Stimulated activated CD4-positive, alpha-beta T cell treated with anti-CD3 and anti-CD28 coated beads, Interleukin-2, amount 100 ng/mL, for 4 hours (primary cell): Measurements from ENCODE around the gene NME7.
"Not testable (repeated sequence)": the region's sequence is repeated elsewhere in the genome, so short reads cannot be mapped to it uniquely, and the experiment has no call there.

ENCODE experiments used
- DNase-seq: peaks from one replicate; pipeline ENCODE4 v3.0.0-alpha.2; 2020; ENCODE audit warnings: low read depth

Gene NME7, protein sequence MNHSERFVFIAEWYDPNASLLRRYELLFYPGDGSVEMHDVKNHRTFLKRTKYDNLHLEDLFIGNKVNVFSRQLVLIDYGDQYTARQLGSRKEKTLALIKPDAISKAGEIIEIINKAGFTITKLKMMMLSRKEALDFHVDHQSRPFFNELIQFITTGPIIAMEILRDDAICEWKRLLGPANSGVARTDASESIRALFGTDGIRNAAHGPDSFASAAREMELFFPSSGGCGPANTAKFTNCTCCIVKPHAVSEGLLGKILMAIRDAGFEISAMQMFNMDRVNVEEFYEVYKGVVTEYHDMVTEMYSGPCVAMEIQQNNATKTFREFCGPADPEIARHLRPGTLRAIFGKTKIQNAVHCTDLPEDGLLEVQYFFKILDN

DNA sequence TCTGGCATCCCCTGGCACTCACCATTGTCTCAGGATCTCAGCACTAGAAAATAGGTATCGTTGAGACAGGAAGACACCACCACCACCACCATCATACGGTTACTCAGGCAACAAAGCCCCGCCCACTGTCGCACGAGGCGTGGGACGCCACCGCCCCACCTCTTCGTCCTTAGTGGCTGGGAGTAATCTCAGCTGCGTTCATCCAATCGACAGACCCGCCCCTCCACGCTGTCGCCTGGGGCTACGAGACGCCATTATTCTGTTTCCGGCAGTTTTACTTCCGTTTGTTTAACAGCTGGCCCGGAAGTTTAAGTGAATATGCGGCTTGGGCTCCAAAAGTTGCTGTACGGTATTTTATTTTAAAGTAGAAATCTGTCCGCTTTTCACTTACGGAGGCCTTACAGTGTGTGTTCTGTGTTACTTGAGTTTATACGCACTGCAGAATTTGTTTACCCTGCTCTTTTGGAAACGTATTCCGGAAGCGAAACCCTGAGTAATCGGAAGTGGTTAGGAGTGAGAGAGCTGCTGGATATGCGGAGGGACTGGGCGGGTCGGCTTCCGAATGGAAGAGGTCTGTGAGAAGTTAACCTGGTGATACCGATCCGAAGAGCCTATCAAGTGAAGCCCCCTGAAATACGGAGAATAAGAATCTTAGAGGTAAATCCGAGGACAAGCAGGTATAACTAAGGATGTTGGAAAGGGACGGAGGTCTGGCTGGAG lies at the start of gene NME7, which contains the start of gene BLZF1:
Gene NME7, minus strand, starts transcription at position 112 of the 720 bp plus-strand sequence. Its CDS starts 87 bp downstream, at position 25.
Gene BLZF1, plus strand, starts transcription at position 510 of the 720 bp plus-strand sequence. CDS start 1,328 bp downstream, outside the sequence.
- peak; percentile 98 for DNase-seq

DNA sequence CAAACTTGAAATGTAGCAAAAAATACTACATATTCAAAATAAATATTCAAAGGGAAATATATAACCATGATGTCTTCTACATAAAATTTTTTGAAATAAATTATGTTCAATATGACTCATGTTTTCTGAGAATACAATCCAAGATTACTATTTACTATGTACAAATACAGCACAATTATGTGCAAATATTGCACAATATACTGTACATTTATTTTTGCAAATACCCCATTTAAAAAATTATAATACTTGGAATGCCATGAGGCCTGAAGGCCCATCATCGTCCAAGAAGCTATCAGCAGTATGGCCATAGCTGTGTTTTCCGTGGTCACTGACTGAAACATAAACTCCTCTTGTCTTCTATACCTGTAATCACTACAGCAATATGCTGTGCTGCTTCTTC lies 47.4 kb upstream of the NME7 start:
- DNase-seq: no peak

DNA sequence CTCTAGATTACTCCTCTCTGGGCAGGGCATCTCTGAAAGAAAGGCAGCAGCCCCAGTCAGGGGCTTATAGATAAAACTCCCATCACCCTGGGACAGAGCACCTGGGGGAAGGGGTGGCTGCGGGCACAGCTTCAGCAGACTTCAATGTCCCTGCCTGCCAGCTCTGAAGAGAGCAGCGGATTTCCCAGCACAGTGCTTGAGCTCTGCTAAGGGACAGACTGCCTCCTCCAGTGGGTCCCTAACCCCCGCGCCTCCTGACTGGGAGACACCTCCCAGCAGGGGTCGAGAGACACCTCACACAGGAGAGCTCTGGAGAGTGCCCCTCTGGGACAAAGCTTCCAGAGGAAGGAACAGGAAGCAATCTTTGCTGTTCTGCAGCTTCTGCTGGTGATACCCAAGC lies 40.7 kb upstream of the NME7 start:
- DNase-seq: not testable (repeated sequence)

DNA sequence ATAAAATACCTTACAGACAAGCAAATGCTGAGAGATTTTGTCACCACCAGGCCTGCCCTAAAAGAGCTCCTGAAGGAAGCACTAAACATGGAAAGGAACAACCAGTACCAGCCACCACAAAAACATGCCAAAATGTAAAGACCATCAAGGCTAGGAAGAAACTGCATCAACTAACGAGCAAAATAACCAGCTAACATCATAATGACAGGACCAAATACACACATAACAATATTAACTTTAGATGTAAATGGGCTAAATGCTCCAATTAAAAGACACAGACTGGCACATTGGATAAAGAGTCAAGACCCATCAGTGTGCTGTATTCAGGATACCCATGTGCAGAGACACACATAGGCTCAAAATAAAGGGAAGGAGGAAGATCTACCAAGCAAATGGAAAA lies 35.0 kb upstream of the NME7 start:
- not testable (repeated sequence) for DNase-seq

DNA sequence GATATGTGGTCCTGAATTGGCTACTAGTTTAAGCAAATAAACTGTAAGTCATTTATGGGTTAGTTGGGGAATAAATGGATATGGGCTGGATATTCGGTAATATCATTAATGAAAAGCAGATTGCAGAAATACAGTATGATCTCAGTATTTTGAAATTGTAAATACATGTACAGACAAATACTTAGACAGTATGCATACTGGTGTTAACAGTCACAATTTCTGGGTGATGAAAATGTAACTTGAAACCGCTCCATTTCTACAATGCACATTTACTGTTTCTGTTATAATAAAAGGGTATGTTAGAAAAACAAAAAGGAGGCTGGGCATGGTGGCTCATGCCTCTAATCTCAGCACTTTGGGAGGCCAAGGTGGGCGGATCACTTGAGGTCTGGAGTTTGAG lies 28.4 kb upstream of the NME7 start:
- DNase-seq: no peak

DNA sequence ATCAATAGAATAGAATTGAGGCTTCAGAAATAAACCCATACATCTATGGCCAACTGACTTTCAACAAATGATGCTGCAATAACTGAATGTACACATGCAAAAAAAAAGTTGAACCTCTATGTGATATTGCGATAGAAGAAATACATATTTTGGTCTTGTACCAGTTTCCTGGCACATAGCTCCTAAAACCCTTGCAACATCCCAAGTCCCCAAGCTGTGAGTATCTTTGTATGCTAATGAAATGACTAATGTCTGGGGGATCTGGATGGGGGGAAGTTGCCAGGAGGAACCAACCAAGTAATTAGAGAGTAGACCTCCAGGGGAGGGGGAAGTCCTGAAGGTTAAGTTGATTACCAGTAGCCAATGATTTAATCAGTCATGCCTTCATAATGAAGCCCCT lies 24.8 kb upstream of the NME7 start:
- DNase-seq: no peak

DNA sequence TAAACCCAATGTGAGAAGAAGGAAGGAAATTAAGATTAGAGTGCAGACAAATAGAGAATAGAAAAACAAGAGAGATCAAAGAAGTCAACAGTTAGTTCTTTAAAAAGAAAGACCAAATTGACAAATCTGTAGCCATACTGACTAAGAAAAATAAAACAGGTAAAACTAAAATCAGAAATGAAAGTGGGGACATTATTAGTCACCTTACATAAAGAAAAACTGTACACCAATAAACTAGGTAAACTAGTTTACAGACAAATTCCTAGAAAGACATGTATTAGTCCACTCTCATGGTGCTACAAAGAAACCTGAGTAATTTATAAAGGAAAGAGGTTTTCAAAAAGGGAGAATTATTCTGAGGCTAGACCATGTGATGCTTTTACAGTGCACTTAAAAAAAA lies 22.7 kb upstream of the NME7 start:
- DNase-seq: no peak

DNA sequence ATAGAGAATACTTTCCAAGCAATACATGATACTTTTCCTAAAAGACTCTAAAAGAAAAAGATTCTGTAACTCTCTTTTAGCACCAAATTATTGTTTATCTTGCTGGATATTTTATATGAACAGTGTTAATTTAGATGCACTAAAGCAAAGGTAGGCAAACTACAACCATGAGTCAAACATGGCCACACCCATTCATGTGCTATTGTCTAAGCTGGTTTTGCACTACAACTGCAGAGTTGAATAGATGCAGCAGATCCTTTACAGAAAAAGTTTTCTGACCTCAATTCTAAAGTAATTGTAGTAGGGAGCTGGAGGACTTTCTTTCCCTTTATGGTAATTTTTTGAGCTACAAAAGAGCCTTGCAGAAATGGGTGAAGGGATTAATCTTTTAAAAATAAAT lies 19.8 kb upstream of the NME7 start:
- no peak for DNase-seq

DNA sequence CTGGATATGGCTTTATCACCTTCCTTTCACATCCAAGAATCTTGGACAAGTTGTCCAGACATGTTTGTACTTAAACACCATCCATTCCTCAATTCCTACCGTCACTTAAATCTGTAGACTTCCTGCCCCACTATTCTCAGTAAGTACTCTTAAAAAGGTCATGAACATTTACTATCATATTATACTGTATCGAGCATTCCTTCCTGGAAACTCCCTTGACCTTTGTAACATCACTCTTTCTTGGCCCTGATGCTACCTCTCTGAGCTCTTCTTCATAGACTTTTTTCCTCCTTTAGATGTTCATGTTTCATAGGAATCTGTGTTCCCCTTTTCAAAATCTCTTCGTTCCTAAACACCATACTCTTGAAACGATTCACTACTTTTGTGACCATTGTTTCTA lies 15.9 kb upstream of the NME7 start:
- no peak for DNase-seq

DNA sequence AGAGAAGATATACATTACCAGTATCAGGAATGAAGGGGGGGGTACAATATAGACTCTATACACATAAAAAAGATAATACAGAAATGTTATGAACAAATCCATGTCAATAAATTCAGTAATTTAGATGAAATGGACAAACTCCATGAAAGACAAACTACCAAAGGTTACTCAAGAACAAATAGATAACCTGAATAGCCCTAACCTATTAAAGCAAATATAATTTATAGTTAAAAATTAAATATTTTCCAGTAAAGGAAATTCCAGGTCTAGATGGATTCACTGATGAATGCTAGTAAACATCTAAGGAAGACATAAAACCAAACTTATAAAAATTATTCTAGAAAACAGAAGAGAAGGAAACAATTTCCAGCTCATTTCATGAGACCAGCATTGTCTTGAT lies 13.6 kb upstream of the NME7 start:
- no peak for DNase-seq

DNA sequence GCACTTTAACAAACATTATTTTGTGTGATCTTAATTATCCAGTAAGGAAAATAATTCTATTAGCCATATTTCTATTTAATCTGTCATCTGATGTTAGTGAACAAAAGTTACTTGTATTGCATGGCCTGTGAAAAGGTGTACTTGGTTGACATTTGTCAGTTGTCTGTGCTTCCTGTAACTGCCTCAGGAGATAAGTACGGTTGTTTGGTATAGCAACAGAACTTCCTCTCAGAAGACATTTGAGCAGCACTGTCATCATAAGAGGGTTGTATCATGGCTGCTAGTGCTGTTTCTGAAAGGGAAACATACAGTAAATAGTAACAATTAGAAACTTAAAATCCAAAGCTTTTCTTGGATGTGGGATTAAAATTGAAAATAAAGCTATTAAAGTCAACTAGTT lies 3.8 kb upstream of the NME7 start:
- no peak for DNase-seq

DNA sequence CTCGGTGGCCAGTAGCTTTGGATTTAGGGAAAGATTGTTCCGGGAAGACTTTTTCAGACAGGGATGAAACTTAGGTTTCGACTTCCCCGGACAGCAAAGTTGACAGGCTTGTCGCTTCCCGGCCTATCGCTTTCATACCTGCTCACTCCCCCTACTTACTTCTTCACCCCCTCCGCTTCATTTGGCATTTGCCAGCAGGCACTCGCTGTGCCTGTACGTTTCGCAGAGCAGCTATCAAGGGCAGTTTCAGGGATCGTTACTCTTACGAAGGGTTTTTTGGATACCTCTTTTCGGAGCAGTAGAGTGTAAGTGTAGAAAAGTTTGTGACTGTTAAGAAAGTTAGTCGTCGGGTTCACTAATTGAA lies 791 bp upstream of the NME7 start:
- no peak for DNase-seq

DNA sequence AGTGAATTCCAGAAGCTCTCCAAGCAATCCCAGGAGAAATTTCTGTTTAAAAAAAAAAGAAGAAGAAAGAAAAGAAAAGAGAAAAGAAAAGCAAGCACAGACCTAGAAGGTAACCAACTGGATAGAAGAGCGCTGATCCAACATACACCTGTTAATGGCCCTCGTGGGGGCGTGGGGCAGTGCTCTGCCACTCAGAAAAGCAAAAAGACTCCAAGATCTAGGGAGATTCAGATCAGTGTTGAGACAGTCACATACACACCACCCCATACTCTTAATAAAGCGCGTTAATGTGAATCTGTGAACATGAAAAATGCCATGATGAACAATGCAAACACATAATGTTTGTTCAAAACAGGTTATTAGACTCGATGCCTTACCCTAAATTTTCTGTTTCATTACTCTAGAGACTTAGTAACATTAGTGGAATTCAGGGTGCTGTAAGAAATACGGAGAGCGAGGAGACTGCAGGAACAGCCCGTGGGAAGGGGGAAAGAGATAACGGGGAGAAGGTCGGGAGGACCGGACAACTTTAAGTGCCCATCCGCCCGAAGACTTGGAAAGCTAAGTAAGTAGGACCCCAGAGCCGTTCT lies 406 bp downstream of the NME7 start:
- no peak for DNase-seq

DNA sequence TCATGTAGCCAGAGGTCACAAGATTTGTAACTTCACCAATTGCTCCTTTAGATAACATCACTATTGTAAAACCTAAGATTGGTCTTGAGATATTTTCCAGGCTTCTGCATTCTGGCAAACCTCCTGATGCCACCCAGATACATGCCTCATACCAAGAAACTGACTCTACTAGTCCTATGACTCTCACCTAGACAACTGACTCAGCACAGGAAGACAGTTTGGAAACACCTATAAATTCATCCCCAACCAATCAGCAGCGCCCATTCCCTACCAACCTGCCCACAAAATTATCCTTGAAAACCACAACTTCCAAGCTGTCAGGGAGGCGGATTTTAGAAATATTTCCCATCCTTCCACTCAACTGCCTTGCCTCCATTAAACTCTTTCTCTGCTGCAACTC lies 2.6 kb downstream of the NME7 start:
- no peak for DNase-seq

DNA sequence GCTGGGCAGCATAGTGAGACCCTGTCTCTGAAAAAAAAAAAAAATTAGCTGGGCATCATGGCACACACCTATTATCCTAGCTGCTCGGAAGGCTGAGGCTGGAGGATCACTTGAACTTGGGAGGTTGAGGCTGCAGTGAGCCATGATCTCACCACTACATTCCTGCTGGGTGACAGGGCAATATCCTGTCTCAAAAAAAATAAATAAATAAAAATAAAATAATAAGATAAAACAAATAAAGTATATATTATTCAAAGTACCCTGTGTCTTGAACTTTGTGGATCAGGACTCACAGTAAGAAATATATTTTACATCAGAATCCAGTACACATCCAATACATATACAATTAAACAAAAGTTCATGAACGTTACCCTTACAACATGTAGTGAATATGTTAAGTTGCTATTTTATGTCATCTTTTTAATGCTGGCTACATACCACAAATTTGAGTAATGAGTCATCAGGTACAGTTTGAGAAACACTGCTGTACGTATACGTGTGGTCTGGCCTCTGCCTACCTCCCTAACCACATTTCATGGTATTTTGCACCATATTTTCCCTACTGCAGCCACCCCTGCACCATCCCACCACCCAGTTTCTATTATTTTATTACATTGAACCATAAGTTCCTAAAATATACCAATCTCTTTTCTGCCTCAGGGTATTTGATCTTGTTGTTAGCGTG lies 4.4 kb downstream of the NME7 start:
- peak; percentile 9 for DNase-seq

DNA sequence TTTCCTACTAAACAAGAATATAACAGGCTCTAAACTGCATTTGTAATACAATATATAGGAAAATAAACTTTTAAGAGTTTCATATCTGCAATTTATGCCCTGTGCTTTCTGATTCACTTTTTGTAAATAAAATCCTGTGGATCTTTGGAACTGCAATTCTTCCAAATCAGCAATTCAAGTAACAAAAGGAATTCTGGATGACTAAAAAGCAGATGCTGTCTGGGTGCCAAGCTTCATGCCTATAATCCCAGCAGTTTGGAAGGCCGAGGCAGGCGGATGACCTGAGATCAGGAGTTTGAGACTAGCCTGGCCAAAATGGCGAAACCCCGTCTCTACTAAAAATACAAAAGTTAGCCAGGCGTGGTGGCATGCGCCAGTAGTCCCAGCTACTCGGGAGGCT lies 6.3 kb downstream of the NME7 start:
- no peak for DNase-seq

DNA sequence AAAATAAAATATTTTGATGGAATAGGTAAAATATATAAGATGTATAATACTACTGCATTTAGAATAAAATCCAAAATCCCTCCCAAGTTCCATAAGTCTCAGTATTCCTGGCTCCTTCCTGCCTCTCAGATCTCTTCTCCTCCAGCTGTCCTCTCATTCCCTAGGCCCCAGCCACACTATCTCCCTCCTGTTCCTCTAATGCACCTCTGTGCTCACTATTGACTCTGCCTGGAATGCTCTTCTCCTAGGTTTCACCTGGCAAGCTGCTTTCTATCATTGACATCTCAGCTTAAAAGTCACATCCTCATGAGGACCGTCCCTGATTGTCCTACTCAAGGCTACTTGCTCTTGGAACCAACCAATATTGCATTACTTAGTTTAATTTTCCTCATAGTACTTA lies 7.2 kb downstream of the NME7 start:
- no peak for DNase-seq

DNA sequence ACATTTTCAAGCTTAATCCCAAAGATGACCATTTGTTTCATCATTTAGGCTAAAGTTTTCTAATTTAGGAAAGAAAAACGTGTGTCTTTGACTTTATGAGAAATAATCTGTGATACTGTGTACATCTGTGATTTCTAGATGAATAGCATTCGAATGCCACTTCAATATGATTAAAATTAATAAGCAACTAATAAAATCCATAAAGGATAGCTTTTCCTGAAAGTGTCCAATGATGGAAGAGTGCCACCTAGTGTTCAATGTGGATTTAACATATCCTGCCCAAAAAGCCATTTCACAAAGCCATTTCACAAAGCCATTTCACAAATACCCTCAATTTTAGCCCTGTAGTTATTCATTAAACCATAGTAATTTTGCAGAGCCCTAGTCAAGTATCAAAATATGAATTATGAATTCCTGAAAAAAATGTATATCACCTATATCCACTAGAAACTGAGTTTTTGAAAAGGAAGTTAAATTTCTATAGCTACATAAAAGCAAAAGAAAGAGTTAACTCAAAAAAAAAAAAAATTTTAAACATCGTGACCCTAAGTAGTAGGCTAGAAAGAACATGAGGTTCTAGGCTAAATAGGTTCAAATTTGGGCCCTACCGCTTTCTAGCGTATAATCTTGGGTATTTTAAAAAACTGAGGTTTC lies 19.1 kb downstream of the NME7 start:
- no peak for DNase-seq

DNA sequence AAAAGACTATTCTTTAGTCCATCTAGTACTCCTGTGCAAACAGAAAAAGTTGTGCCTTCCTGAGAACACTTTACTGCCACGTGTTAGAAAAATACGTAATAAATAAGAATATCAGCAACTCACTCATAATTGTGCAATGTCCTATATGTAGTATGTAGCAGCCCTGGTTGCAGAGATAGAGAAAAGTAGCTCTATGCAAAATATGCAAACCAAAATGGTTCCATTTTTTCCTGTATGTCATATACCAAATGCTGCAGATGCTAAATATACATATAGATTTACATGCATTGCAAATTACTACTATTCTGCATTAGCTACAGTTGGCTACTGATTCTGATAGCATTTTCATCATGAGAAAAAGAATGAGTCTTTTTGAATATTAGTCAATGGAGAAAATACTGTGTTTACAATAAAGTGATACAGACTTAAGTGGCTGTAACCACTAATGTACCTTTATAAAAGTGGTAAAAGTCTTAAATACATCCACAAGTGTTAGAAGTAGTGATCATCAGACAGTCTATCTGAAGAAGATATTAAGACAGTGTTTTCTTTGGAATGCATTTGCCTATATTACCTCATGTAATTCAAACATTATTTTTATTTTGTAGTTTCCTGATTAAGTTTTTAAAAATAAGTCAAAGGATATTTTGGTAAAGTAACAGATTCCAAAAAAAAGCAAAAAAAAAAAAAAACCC lies 19.8 kb downstream of the NME7 start:
- DNase-seq: no peak

DNA sequence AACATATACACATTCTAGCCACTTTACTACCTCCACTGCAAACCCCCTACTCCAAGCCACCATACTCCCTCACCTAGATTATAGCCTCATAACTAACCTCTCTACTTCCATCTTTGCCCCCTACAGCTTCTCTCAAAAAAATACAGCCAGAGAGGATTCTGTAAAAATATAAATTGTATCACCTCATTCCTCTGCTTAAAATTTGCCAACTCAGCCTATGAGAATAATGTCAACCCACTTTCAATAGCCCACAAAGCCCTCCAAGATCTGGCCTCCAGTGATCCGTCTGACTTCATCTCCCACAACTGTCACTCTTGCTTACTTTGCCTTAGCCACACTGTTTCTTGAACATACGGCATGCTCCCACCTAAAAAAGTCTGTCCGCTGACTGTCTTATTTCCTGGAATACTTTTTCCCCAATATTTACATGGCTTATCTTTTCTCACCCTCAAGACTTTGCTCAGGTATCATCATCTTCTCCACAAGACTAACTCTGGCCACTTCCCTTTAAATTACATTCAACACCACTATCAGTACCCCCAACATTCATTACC lies 21.5 kb downstream of the NME7 start:
- DNase-seq: no peak

DNA sequence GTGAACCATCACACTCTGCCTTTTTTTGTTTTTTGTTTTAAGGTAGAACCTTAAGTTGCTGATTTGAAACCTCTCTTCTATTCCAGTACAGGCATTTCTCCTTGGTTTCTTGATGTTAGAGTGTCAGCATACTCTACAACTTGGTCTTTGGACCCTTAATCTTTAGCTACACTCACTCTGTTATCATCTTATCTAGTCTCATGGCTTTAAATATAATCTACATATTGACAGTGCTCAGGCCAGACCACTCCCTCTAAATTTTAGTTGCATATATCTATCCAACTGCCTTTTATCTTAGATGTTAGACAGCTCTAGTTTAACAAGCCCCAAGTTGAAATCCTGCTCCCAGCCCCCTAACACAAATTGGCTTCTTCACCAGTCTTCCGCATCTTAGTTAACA lies 22.1 kb downstream of the NME7 start:
- DNase-seq: no peak
